Fibroblast of lung (primary cell): ENCODE results near the gene GADL1.

Source experiments
- EZH2 ChIP-seq: IDR thresholded peaks from 2 replicates; pipeline ENCODE4 v1.5.1; 2012; ENCODE audit warnings: low read length, control low read depth, mild to moderate bottlenecking; ENCODE audit errors: missing control alignments
- TF ChIP-seq, protein P1 (sequence below), 2 donors: IDR thresholded peaks in 1 of 2; conservative IDR thresholded peaks in 1 of 2; 1 replicate in 1 of 2; 2 replicates in 1 of 2; pipeline ENCODE4 v1.5.1; 2011 to 2012; ENCODE audit warnings: low read length in 2 of 2, control low read depth in 1 of 2, inconsistent platforms in 1 of 2, low read depth in 1 of 2, mild to moderate bottlenecking in 1 of 2

DNA sequence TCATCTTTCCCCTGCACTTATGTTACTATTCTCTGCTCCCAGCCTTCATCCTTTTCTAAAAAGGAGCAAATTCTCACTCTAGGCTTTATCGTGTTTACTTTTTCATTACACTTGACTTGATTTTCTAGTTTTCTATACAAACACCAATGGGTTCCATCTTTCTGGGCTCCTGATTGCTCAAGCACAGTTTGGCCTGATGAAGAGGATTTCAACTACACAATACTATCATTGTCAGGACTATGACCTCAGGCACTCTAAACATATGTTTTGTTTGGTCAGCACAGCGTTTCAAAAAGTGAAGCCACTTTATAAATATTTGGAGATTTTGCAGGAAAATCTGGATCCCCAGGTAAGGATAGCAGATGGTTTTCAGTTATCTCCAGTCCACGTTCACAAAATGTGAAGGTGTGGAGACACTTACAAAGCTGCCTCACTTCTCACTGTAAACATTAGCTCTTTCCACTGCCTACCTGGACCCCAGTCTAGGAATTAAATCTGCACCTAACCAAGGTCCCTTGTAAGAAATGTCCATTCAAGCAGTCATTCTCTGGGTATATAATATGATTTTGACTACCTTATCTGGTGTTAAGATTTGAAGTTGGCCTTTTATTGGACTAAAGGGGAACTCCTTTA is 201.8 kb downstream of the GADL1 start:
- TF ChIP-seq, protein P1, sequence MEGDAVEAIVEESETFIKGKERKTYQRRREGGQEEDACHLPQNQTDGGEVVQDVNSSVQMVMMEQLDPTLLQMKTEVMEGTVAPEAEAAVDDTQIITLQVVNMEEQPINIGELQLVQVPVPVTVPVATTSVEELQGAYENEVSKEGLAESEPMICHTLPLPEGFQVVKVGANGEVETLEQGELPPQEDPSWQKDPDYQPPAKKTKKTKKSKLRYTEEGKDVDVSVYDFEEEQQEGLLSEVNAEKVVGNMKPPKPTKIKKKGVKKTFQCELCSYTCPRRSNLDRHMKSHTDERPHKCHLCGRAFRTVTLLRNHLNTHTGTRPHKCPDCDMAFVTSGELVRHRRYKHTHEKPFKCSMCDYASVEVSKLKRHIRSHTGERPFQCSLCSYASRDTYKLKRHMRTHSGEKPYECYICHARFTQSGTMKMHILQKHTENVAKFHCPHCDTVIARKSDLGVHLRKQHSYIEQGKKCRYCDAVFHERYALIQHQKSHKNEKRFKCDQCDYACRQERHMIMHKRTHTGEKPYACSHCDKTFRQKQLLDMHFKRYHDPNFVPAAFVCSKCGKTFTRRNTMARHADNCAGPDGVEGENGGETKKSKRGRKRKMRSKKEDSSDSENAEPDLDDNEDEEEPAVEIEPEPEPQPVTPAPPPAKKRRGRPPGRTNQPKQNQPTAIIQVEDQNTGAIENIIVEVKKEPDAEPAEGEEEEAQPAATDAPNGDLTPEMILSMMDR (conservative IDR thresholded peaks at IDR 0.05 in 1 of 2, IDR thresholded peaks at IDR 0.05 in 1 of 2; ENCODE audit: low read depth in 1 of 2, low read length in 2 of 2), result no peak
- no peak for TF ChIP-seq EZH2
